GM18507 (cell line): ENCODE results near the gene ANAPC5.
"Not testable (repeated sequence)": the region's sequence is repeated elsewhere in the genome, so short reads cannot be mapped to it uniquely, and the experiment has no call there.

Experiments used
- DNase-seq: peaks from one replicate; pipeline ENCODE4 v3.0.0; 2011; ENCODE audit warnings: low read depth; ENCODE audit not compliant: insufficient read length; ENCODE audit errors: extremely low spot score
- FAIRE-seq: peaks from 2 replicates; lab custom pipeline; 2011; peaks lifted over from hg19 to GRCh38; lab: Jason Lieb, UNC

The ANAPC5 gene

GRCh38 chr12:121289962-121290361, 62.2 kb downstream of the ANAPC5 start:
- no peak for DNase-seq
- FAIRE-seq = no peak

DNA sequence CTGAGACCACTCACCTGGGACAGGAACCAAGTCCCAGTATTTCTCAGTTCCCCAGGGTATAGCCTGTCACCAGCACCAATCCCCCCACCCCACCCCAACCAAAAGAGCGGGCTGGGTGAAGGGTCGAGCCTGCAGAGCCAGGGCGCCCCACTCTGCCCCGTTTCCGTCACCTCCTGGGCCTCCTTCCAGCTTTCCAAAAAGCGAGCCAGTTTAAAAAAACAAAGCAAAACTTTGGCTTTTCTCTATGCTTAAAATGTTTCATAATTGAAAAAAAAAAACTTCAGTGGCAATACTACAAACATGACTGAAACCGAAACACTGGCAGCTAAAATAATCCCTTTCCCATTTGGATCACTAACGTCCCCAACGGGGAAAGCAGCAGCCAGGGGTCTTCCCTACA, 63.2 kb downstream of the ANAPC5 start:
- FAIRE-seq (no peak), DNase-seq (no peak)

GRCh38 chr12:121288158-121288845, 63.9 kb downstream of the ANAPC5 start:
- FAIRE-seq = no peak
- no peak for DNase-seq

DNA sequence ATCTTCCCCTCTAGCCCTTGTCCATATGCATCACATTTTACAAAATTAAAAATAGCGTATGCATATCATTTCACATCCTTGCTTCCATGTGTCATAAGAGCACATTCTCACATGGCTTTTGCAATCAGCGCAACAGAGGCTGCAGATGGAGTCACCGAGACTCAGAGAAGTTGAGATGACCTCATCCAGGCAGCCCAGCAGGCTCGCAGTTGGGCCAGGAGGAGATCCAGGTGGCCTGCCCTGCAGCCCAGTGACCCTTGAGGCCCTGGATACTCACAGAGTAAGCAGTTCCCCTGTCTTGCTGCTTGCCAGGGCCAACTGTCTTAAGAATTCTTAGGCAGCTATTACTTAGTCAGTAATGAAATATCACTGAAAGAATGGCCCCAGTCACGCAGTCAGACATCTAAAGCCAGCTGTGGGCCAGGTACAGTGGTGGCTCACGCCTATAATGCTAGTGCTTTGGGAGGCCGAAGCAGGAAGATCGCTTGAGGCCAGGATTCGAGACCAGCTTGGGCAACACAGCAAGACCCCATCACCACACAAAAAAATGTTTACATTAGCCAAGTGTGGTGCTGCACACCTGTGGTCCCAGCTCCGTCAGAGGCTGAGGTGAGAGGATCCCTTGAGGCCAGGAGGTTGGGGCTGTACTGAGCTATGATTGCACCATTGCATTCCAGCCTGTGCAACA, 64.8 kb downstream of the ANAPC5 start:
- DNase-seq (no peak), FAIRE-seq (no peak)

GRCh38 chr12:121285856-121286255, 66.4 kb downstream of the ANAPC5 start:
- FAIRE-seq (no peak), DNase-seq (no peak)

- no peak for DNase-seq
- no peak for FAIRE-seq
These were observed 67.4 kb downstream of the ANAPC5 start for GRCh38 chr12:121284551-121285390.

- FAIRE-seq = no peak
- no peak for DNase-seq
These were observed 68.4 kb downstream of the ANAPC5 start for GRCh38 chr12:121283841-121284240.

- FAIRE-seq = no peak
- DNase-seq = no peak
These were observed 68.8 kb downstream of the ANAPC5 start for GRCh38 chr12:121283388-121283787.

- not testable (repeated sequence) for FAIRE-seq
These were observed 69.3 kb downstream of the ANAPC5 start for GRCh38 chr12:121282910-121283309.

GRCh38 chr12:121282072-121282742, 70.0 kb downstream of the ANAPC5 start:
- DNase-seq (no peak), FAIRE-seq (no peak)

More at GRCh38 chr12:121282910-121283309, 69.3 kb downstream of the ANAPC5 start:
- DNase-seq = not testable (repeated sequence)

DNA sequence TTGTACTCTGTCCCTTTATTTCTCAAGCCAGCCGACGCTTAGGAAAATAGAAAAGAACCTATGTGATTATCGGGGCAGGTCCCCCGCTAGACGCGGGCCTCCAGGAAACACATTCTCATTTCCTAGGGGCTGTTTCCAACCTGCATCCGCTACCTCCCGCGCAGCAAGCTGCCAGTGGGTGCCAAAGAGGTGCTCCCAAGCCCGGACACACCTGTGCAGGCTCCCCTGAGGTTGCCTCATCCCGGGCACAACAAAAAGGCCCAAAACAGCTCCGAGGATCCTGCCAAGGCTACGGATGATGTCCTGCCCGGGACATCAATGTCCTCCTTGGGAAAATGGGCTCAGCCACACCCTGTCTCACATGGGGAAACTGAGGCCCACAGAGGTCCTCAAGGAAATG, 71.1 kb downstream of the ANAPC5 start:
- not testable (repeated sequence) for FAIRE-seq, DNase-seq

DNA sequence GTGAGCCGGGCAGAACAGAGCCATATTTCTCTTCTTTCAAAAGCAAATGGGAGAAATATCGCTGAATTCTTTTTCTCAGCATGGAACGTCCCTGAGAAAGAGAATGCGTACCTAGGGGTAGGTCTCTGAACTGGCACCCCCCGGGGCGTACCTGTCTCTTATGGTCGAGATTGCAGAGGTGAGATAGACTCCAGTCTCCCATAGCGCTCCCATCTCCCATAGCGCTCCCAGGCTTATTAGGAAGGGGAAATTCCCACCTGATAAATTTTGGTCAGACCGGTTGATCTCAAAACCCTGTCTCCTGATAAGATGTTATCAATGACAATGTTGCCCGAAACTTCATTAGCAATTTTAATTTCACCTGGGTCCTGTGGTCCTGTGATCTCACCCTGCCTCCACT, 71.7 kb downstream of the ANAPC5 start:
- FAIRE-seq, DNase-seq: not testable (repeated sequence)

- DNase-seq = no peak
- FAIRE-seq = no peak
These were observed 72.7 kb downstream of the ANAPC5 start for GRCh38 chr12:121279507-121279915.

DNA sequence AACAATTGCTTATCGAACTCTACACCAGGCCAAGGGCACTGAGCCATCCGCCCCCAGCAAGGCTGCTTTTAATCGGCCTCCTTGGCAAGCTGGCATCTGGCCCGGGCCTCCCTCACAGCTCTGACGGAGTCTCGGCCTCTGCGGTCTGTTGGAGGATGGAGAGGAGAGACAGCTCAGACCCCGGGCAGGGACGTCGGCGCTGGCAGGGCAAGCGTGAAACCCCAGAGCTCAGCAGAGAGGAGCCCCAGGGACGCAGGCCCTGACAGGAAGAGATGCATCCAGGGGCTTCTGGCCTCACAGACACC, 73.2 kb downstream of the ANAPC5 start:
- no peak for DNase-seq
- no peak for FAIRE-seq

DNA sequence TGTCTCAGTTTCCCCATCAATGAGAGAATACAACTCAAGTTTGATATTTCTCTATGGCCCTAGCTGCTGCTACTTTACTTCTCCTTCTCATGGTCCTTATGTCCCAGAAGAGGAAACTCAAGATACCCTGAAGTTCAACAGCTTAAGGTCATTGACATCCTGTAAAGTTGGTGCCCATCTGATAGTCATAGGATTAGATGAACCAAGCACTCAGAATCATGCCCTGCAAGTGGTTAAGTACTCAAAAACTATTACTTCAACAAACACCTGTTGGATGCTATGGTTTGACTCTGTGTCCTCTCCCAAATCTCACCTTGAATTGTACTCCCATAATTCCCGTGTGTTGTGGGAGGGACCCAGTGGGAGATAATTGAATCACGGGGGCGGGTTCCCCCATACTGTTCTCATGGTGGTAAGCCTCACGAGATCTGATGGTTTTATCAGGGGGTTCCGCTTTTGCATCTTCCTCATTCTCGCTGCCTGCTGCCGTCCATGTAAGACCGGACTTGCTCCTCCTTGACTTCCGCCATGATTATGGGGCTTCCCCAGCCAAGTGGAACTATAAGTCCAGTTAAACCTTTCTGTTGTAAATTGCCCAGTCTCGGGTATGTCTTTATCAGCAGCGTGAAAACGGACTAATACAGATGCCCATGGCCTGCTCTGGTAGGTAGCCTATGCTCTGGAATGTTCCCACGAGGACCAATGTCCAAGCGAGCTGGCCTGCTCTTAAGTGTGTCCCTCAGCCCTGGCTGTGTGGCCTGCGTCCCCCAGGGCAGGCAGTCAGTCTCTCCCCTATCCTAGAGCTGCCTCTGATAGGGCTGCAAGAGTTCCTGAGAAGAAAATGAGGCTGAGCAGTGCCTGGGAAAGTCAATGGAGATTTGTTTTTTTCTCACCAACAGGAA, 73.8 kb downstream of the ANAPC5 start:
- DNase-seq (no peak), FAIRE-seq (peak; percentile 21)

DNA sequence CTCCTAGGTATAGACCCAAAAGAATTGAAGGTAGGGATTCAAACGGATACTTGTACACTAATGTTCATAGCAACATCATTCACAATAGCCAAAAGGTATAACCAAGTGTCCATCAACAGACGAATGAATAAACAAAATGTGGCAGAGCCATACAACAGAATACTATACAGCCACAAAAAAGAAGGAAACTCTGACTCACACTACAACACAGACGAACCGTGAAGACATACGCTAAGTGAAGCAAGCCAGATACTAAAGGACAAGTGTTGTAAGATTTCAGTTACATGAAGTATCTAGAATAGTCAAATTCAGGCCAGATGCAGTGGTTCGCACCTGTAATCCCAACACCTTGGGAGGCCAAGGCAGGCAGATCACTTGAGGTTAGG, 74.8 kb downstream of the ANAPC5 start:
- DNase-seq (no peak), FAIRE-seq (no peak)

GRCh38 chr12:121274036-121274763, 78.0 kb downstream of the ANAPC5 start:
- DNase-seq = no peak
- no peak for FAIRE-seq

GRCh38 chr12:121273364-121273896, 78.8 kb downstream of the ANAPC5 start:
- FAIRE-seq (no peak), DNase-seq (no peak)
